Uterus (tissue), 4 donors: ENCODE measurements around the gene FASTKD3. TPM values are rescaled to one million over a fixed set of nuclear protein-coding genes. Genes with fewer than 3 reads are reported as not detected.

ENCODE experiments used
- DNase-seq, 2 donors: peaks; one replicate each; pipeline ENCODE4 v3.0.0-alpha.2; 2019 to 2020
- H3K27ac ChIP-seq, 2 donors: fragments of 200-600 bp; sonication (generic); 1 replicate in 1 of 2; 2 replicates in 1 of 2; pipeline ENCODE4 v1.5.1; 2016 to 2018
- H3K27me3 ChIP-seq, 2 donors: fragments of 200-600 bp; sonication (generic); one replicate each; pipeline ENCODE4 v1.5.1; 2018 to 2019; ENCODE audit warnings: control low read depth in 1 of 2
- H3K36me3 ChIP-seq, 2 donors: fragments of 200-600 bp; sonication (generic); one replicate each; pipeline ENCODE4 v1.5.1; 2019; ENCODE audit warnings: control low read depth in 1 of 2
- H3K4me1 ChIP-seq, 2 donors: fragments of 200-600 bp; sonication (generic); one replicate each; pipeline ENCODE4 v1.5.1; 2018 to 2019; ENCODE audit warnings: control low read depth in 1 of 2
- H3K4me3 ChIP-seq, 2 donors: fragments of 200-600 bp; sonication (generic); 1 replicate in 1 of 2; 2 replicates in 1 of 2; pipeline ENCODE4 v1.5.1; 2018 to 2019; ENCODE audit warnings: mild to moderate bottlenecking in 1 of 2
- H3K9me3 ChIP-seq, 2 donors: fragments of 200-600 bp; sonication (generic); one replicate each; pipeline ENCODE4 v1.5.1; 2019; ENCODE audit warnings: control low read depth in 1 of 2
- POLR2A ChIP-seq, 2 donors: fragments of 450-650 bp; IDR thresholded peaks; one replicate each; pipeline ENCODE4 v1.6.1; 2016; ENCODE audit warnings: antibody characterized with exemption in 2 of 2, mild to moderate bottlenecking in 1 of 2, moderate library complexity in 1 of 2
- intact Hi-C: fragments of 100-400 bp; cut with DNase I; formaldehyde crosslinking; loops from one replicate; pipeline ENCODE4 v1.15.1; 2023; ENCODE audit warnings: low total_unique reads
- total RNA-seq, 4 donors: library from RNA; depleted of rRNA in 3 of 4; stranded (reverse); fragments of >200 nt in 3 of 4; gene quantifications; one replicate each; pipeline versions ENCODE4 v1.1.0 to v1.2.4, GENCODE V29; 2014 to 2023
- TF ChIP-seq, protein P1 (sequence below), 4 experiments: fragments of 200-600 bp in 2 of 4; fragments of 450-650 bp in 2 of 4; sonication (generic) in 2 of 4; IDR thresholded peaks; one replicate each; pipeline ENCODE4 v1.5.1; 2016 to 2019; ENCODE audit warnings: antibody characterized with exemption in 4 of 4, mild to moderate bottlenecking in 2 of 4, moderate library complexity in 1 of 4
- donor health status: DM: yes; HTN: yes; CAD: no.

FASTKD3 gene
- total RNA-seq, 4 donors from 2014 or later = 3.3 to 20.2 (median 8.7) TPM

DNA sequence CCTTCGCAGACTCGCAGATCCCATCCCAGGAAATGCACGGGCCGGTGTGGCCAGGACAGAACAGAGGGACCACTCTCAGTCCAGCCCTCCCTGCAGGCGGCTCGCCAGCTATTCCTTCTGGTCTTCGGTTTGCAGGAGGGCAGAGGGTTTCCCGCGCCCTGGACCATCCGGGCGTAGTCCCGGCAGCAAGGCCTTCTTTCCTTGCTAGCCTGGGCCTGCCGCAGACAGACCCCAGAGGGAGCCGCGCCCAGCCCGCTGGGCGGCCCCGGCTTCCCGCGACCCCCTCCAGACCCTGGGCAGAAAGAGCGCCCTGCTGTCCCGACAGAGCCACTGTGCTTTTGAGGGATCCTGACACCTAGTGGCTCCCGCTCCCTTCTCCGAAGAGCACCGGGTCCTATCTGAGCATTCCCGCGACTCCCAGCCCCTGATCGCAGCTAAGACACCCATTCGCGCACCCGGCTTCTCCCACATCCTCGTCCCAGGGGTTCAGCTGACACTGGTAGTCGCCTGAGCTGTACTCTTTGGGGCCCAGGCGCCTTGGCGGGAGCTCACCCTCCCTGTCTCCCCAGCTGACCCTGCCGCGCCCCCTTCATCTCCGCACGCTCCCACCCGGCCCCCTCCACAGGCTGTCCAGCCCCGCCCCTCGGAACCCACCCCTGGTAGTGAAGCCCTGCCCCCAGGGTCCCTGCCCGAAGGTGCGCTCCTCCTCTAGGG, 19.0 kb downstream of the FASTKD3 start:
- intact Hi-C loops = no loop called here
- Histone ChIP-seq H3K36me3 (no peaks in the 10 kb centered on the region), H3K4me3 (peak overlapping the region; percentile 36 to 56), H3K27me3 (no peaks in the 10 kb centered on the region), H3K27ac (peak overlapping the region; percentile 10 to 19), H3K9me3 (no peaks in the 10 kb centered on the region), H3K4me1 (peaks cover 0 to 7% of the 10 kb centered on the region in 2 donors)
- DNase-seq = peak in 1 of 2 donors; percentile 34
- TF ChIP-seq, protein P1, sequence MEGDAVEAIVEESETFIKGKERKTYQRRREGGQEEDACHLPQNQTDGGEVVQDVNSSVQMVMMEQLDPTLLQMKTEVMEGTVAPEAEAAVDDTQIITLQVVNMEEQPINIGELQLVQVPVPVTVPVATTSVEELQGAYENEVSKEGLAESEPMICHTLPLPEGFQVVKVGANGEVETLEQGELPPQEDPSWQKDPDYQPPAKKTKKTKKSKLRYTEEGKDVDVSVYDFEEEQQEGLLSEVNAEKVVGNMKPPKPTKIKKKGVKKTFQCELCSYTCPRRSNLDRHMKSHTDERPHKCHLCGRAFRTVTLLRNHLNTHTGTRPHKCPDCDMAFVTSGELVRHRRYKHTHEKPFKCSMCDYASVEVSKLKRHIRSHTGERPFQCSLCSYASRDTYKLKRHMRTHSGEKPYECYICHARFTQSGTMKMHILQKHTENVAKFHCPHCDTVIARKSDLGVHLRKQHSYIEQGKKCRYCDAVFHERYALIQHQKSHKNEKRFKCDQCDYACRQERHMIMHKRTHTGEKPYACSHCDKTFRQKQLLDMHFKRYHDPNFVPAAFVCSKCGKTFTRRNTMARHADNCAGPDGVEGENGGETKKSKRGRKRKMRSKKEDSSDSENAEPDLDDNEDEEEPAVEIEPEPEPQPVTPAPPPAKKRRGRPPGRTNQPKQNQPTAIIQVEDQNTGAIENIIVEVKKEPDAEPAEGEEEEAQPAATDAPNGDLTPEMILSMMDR (IDR thresholded peaks at IDR 0.05) = peak in 2 of 4 experiments; percentile 27 to 30
- no peak for TF ChIP-seq POLR2A (IDR thresholded peaks at IDR 0.05)

DNA sequence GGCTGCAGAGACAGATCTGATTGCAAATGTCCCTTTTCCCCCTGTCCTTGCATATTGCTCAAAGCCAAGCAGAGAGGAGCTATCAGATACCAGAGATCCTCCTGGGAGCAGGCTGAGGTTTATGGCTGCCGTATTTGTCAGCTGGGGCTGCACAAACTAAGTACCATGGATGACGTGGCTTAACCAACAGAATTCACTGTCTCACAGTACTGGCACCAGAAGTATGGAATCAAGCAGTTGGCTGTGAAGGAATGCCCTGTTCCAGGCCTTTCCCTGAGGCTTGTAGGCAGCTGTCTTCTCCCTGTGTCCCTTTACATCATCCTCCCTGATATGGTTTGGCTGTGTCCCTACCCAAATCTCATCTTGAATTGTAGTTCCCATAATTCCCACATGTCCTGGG, 20.5 kb downstream of the FASTKD3 start:
- no peaks in the 10 kb centered on the region for H3K9me3 ChIP-seq
- intact Hi-C loops = no loop called here
- H3K36me3 ChIP-seq = no peaks in the 10 kb centered on the region
- no peak for TF ChIP-seq POLR2A (IDR thresholded peaks at IDR 0.05)
- TF ChIP-seq, protein P1 (IDR thresholded peaks at IDR 0.05) = no peak
- DNase-seq = no peak
- H3K27me3 ChIP-seq = no peaks in the 10 kb centered on the region
- H3K4me1 ChIP-seq = peaks cover 0 to 7% of the 10 kb centered on the region in 2 donors
- H3K27ac ChIP-seq = no peak overlapping the region
- no peak overlapping the region for H3K4me3 ChIP-seq

DNA sequence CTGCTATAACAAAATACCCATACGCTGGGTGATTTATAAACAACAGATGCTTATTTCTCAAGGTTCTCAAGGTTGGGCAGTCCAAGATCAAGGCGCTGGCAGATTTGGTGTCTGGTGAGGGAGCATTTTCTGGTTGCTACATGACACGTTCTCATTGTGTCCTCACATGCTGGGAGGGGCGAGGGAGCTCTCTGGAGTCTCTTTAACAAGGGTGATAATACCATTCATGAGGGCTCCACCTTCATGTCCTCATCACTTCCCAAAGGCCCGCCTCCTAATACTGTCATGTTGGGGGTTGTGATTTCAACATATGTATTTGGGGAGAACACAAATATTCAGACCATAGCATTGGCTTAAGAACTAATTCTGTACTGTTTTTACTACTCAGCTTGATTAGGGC, 22.5 kb downstream of the FASTKD3 start:
- H3K4me3 ChIP-seq = no peak overlapping the region
- H3K27ac ChIP-seq = no peak overlapping the region
- no peak for TF ChIP-seq POLR2A (IDR thresholded peaks at IDR 0.05)
- TF ChIP-seq, protein P1 (IDR thresholded peaks at IDR 0.05) = no peak
- H3K36me3 ChIP-seq = no peaks in the 10 kb centered on the region
- H3K27me3 ChIP-seq = no peaks in the 10 kb centered on the region
- no peaks in the 10 kb centered on the region for H3K4me1 ChIP-seq
- no peak for DNase-seq
- intact Hi-C loops = no loop called here
- no peaks in the 10 kb centered on the region for H3K9me3 ChIP-seq

DNA sequence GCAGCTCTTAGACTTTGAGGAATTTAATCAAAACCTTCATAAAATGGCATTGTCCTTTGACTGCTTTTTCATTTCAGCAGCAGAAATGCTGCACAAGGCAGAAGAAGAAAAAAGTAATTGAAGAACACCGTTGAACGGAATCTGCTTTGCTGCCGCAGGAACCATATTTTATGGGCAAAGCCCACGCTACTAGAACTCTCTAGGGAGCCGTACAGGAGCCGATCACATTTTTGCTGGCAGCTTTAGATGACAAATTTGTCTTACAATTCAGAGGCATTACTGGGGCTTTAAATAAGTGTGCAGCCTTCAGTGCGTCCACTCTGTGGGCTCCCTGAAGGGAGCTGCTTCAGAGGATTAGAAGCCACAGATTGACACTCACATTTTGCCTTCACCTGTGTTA, 23.3 kb downstream of the FASTKD3 start:
- H3K36me3 ChIP-seq = no peaks in the 10 kb centered on the region
- DNase-seq = no peak
- intact Hi-C loops = no loop called here
- no peaks in the 10 kb centered on the region for H3K9me3 ChIP-seq
- no peaks in the 10 kb centered on the region for H3K27me3 ChIP-seq
- TF ChIP-seq, protein P1 (IDR thresholded peaks at IDR 0.05) = no peak
- no peak for TF ChIP-seq POLR2A (IDR thresholded peaks at IDR 0.05)
- no peak overlapping the region for H3K4me3 ChIP-seq
- no peaks in the 10 kb centered on the region for H3K4me1 ChIP-seq
- no peak overlapping the region for H3K27ac ChIP-seq

DNA sequence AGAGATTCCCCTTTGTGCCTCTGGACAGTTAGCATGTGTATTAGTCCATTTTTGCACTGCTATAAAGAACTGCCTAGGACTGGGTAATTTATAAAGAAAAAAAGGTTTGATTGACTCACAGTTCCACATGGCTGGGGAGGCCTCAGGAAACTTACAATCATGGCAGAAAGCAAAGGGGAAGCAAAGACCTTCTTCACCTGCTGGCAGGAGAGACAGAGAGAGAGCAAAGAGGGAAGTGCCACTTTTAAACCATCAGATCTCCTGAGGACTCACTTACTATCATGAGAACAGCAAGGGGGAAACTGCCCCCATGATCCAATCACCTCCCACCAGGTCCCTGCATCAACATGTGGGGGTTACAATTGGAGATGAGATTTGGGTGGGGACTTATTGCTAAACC, 23.9 kb downstream of the FASTKD3 start:
- TF ChIP-seq POLR2A (IDR thresholded peaks at IDR 0.05) = no peak
- no peak for DNase-seq
- intact Hi-C loops = no loop called here

More for the DNA sequence above, 23.9 kb downstream of the FASTKD3 start:
- Histone ChIP-seq H3K36me3 (no peaks in the 10 kb centered on the region), H3K4me3 (no peak overlapping the region), H3K4me1 (no peaks in the 10 kb centered on the region), H3K9me3 (no peaks in the 10 kb centered on the region), H3K27me3 (no peaks in the 10 kb centered on the region), H3K27ac (no peak overlapping the region)
